Measurements from ENCODE around the gene DDX41. TPM values are rescaled to one million over a fixed set of nuclear protein-coding genes. Genes with fewer than 3 reads are reported as not detected.

DDX41 gene
- total and polyA plus RNA-seq, 2 of the 13 experiments (the other 11 are each of a cell fraction or from before 2014, with no cell fraction given) = 62.8 to 105 TPM

GRCh38 chr5:177516601-177517568 is at the start of gene DDX41 (continued):
- TF ChIP-seq TARDBP (CRISPR knock-in tag; IDR thresholded peaks at IDR 0.05) (peak; percentile 96), POGK (CRISPR knock-in tag; conservative IDR thresholded peaks at IDR 0.05) (peak; percentile 64; the same call in 1 of the 2 replicates), ZNF18 (CRISPR knock-in tag; IDR thresholded peaks at IDR 0.05; ENCODE audit: insufficient replicate concordance) (no peak), KDM5B (CRISPR knock-in tag; IDR thresholded peaks at IDR 0.05; ENCODE audit: borderline replicate concordance) (peak; percentile 93; the same call in 1 of the 2 replicates), IKZF5 (CRISPR knock-in tag; IDR thresholded peaks at IDR 0.05) (peak; percentile 94), ZSCAN20 (CRISPR knock-in tag; IDR thresholded peaks at IDR 0.05; ENCODE audit: borderline replicate concordance) (no peak), RCOR2 (CRISPR knock-in tag; IDR thresholded peaks at IDR 0.05) (peak; percentile 71; the same call in 1 of the 2 replicates), FOXC1 (CRISPR knock-in tag; IDR thresholded peaks at IDR 0.05; ENCODE audit: borderline replicate concordance) (0 out of 2 replicates have a peak, but pooled peaks have one; percentile 76), MYNN (CRISPR knock-in tag; IDR thresholded peaks at IDR 0.05; ENCODE audit: low read depth) (0 out of 2 replicates have a peak, but pooled peaks have one; percentile 87), NFATC3 (CRISPR knock-in tag; IDR thresholded peaks at IDR 0.05) (peak; percentile 38; the same call in 1 of the 2 replicates), ZBTB38 (CRISPR knock-in tag; IDR thresholded peaks at IDR 0.05) (peak; percentile 57; the same call in 1 of the 2 replicates), BHLHE40 (IDR thresholded peaks at IDR 0.05; ENCODE audit: low read length) (peak; percentile 7; the same call in 1 of the 2 replicates), PAX8 (CRISPR knock-in tag; IDR thresholded peaks at IDR 0.05; ENCODE audit: borderline replicate concordance) (no peak; the same call in 1 of the 2 replicates)
- TF ChIP-seq, protein P1, sequence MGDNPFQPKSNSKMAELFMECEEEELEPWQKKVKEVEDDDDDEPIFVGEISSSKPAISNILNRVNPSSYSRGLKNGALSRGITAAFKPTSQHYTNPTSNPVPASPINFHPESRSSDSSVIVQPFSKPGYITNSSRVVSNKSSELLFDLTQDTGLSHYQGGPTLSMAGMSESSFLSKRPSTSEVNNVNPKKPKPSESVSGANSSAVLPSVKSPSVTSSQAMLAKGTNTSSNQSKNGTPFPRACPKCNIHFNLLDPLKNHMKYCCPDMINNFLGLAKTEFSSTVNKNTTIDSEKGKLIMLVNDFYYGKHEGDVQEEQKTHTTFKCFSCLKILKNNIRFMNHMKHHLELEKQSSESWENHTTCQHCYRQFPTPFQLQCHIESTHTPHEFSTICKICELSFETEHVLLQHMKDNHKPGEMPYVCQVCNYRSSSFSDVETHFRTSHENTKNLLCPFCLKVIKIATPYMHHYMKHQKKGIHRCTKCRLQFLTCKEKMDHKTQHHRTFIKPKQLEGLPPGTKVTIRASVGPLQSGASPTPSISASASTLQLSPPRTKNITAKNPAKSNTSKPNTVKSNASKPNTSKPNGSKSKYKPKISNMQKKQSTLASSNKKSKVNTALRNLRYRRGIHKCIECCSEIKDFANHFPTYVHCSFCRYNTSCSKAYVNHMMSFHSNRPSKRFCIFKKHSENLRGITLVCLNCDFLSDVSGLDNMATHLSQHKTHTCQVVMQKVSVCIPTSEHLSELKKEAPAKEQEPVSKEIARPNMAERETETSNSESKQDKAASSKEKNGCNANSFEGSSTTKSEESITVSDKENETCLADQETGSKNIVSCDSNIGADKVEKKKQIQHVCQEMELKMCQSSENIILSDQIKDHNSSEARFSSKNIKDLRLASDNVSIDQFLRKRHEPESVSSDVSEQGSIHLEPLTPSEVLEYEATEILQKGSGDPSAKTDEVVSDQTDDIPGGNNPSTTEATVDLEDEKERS (CRISPR knock-in tag; IDR thresholded peaks at IDR 0.05) = 0 out of 2 replicates have a peak, but pooled peaks have one; percentile 23
- TF ChIP-seq, protein P2, sequence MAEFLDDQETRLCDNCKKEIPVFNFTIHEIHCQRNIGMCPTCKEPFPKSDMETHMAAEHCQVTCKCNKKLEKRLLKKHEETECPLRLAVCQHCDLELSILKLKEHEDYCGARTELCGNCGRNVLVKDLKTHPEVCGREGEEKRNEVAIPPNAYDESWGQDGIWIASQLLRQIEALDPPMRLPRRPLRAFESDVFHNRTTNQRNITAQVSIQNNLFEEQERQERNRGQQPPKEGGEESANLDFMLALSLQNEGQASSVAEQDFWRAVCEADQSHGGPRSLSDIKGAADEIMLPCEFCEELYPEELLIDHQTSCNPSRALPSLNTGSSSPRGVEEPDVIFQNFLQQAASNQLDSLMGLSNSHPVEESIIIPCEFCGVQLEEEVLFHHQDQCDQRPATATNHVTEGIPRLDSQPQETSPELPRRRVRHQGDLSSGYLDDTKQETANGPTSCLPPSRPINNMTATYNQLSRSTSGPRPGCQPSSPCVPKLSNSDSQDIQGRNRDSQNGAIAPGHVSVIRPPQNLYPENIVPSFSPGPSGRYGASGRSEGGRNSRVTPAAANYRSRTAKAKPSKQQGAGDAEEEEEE (CRISPR knock-in tag; IDR thresholded peaks at IDR 0.05; ENCODE audit: borderline replicate concordance) = no peak
- TF ChIP-seq, protein P3, sequence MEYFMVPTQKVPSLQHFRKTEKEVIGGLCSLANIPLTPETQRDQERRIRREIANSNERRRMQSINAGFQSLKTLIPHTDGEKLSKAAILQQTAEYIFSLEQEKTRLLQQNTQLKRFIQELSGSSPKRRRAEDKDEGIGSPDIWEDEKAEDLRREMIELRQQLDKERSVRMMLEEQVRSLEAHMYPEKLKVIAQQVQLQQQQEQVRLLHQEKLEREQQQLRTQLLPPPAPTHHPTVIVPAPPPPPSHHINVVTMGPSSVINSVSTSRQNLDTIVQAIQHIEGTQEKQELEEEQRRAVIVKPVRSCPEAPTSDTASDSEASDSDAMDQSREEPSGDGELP (IDR thresholded peaks at IDR 0.05; ENCODE audit: borderline replicate concordance, low read depth) = peak; percentile 96

All from HepG2 (cell line).